Measurements from ENCODE around the gene MCU. TPM values are rescaled to one million over a fixed set of nuclear protein-coding genes. Genes with fewer than 3 reads are reported as not detected.

The MCU gene
- total and polyA plus RNA-seq, 12 donors, result 9.0 to 19.0 (median 14.7) TPM

DNA sequence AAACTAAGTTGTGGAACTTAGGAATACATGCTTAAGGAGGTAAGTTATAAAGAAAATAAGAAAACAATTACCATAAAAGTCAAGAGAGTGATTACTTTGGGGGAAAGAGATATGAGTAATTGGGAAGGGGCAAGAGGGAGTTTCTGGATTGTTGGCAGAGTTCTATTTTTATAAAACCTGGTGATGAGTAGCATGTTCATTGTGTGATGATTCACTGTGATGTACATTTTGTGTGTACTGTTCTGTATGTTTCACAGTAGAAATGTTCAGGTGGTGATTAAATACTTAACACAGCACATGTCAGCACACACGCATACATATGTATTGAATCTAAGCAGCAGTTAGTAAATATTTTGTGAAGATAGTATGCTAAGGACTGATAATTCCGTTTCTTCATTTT lies 191.9 kb downstream of the MCU start:
- TF ChIP-seq, protein P1, sequence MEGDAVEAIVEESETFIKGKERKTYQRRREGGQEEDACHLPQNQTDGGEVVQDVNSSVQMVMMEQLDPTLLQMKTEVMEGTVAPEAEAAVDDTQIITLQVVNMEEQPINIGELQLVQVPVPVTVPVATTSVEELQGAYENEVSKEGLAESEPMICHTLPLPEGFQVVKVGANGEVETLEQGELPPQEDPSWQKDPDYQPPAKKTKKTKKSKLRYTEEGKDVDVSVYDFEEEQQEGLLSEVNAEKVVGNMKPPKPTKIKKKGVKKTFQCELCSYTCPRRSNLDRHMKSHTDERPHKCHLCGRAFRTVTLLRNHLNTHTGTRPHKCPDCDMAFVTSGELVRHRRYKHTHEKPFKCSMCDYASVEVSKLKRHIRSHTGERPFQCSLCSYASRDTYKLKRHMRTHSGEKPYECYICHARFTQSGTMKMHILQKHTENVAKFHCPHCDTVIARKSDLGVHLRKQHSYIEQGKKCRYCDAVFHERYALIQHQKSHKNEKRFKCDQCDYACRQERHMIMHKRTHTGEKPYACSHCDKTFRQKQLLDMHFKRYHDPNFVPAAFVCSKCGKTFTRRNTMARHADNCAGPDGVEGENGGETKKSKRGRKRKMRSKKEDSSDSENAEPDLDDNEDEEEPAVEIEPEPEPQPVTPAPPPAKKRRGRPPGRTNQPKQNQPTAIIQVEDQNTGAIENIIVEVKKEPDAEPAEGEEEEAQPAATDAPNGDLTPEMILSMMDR (IDR thresholded peaks at IDR 0.05), result no peak
- WGBS, 2 donors, result 93 to 94% methylated on average over 2 of the region's 2 CpGs
- no peak for DNase-seq
- no peaks in the 10 kb centered on the region for H3K9me3 ChIP-seq
- H3K4me1 ChIP-seq, result peaks cover 0 to 24% (median 12%) of the 10 kb centered on the region in 9 donors
- ATAC-seq, result no peak
- intact Hi-C loops (cut with DNase I), result no loop called here
- no peak overlapping the region for H3K27ac ChIP-seq
- no peak overlapping the region for H3K4me3 ChIP-seq
- H3K36me3 ChIP-seq, result peaks cover 0 to 53% (median 0%) of the 10 kb centered on the region in 9 donors
- H3K27me3 ChIP-seq, result no peaks in the 10 kb centered on the region

DNA sequence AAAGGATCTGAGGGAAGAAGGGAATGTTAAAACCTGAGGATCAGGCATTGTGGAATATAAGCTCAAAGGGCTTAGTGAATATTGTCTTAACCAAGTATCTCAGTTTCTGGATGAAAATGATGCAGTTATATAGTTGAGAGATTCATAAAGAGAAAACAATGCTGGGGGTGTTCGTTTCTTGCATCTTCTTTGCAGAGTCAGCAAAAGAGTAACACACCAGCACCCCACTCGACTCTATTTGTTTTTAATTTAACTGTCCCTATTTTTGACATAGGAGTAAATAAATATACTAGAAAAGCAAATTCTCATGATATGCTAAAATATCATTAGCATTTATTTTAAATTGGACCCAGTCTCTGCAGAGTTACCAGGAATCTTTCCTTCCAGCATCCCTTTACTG lies 194.0 kb downstream of the MCU start:
- intact Hi-C loops (cut with DNase I), result no loop called here
- H3K9me3 ChIP-seq, result no peaks in the 10 kb centered on the region
- TF ChIP-seq, protein P1 (IDR thresholded peaks at IDR 0.05), result no peak
- DNase-seq (no peak), ATAC-seq (no peak)
- peak overlapping the region in 3 of 10 donors; percentile 64 to 80 (median 72) for H3K27ac ChIP-seq
- no peak overlapping the region for H3K4me3 ChIP-seq
- H3K27me3 ChIP-seq, result no peaks in the 10 kb centered on the region
- peaks cover 0 to 42% (median 0%) of the 10 kb centered on the region in 9 donors for H3K36me3 ChIP-seq
- H3K4me1 ChIP-seq, result peaks cover 0 to 24% (median 12%) of the 10 kb centered on the region in 9 donors
- 91% methylated on average over 2 of the region's 2 CpGs for WGBS, 2 donors

DNA sequence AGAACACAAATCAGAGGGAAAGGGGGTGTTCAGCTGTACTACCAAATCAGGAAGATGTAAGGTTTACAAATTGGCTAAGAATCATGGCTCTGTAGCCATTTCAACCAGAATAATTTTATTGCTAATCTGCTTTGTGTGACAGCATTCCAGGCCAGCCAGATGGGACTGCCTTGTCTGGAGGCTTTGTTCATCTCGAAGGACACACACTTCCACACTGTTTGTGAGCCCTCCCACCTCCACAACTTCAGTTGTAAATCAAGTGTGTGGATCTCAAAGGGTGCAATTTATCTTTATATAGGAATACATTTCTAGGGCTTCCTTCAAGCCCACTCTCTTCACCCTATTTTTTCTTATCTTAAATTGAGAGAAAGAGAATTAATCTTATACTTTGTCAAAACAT lies 194.7 kb downstream of the MCU start:
- H3K9me3 ChIP-seq, result no peaks in the 10 kb centered on the region
- TF ChIP-seq, protein P1 (IDR thresholded peaks at IDR 0.05), result no peak
- H3K4me1 ChIP-seq, result peaks cover 0 to 24% (median 12%) of the 10 kb centered on the region in 9 donors
- DNase-seq (no peak), ATAC-seq (no peak)
- H3K4me3 ChIP-seq, result peak overlapping the region in 1 of 10 donors; percentile 34
- peaks cover 0 to 42% (median 0%) of the 10 kb centered on the region in 9 donors for H3K36me3 ChIP-seq
- intact Hi-C loops (cut with DNase I), result no loop called here
- 36 to 54% methylated on average over 1 of the region's 1 CpG for WGBS, 2 donors
- no peaks in the 10 kb centered on the region for H3K27me3 ChIP-seq
- peak overlapping the region in 7 of 10 donors; percentile 48 to 80 (median 64) for H3K27ac ChIP-seq

DNA sequence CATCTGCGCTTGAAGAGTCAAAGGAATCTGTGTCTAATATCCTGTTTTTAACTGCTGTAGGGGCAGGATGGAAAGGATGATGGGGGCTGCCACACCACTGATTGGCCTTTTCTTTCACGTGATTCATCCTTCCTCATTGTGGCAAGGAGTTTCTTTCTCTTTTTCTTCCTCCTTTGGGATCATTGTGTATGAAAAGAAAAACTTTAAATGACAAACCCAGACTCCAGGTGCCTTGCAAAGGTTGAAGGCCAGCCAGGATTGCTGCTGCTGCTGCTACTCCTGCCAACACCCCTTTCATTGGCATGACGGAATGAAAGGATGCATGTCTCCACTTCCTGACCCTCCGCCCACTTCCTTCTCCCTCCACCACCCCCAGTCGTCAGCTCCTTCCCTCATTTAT lies 195.1 kb downstream of the MCU start:
- DNase-seq (peak in 1 of 2 donors; percentile 13), ATAC-seq (peak in 6 of 8 donors; percentile 33 to 80 (median 69))
- Histone ChIP-seq H3K36me3 (peaks cover 0 to 42% (median 0%) of the 10 kb centered on the region in 9 donors), H3K27ac (peak overlapping the region in 7 of 10 donors; percentile 48 to 80 (median 64)), H3K27me3 (no peaks in the 10 kb centered on the region), H3K9me3 (no peaks in the 10 kb centered on the region), H3K4me1 (peaks cover 0 to 24% (median 12%) of the 10 kb centered on the region in 9 donors), H3K4me3 (peak overlapping the region in 4 of 10 donors; percentile 4 to 34 (median 16))
- 43 to 56% methylated on average over 5 of the region's 5 CpGs for WGBS, 2 donors
- intact Hi-C loops (cut with DNase I), result no loop called here
- TF ChIP-seq, protein P1 (IDR thresholded peaks at IDR 0.05), result no peak
